A549 (cell line): ENCODE measurements around the gene CPSF4. TPM values are rescaled to one million over a fixed set of nuclear protein-coding genes. Genes with fewer than 3 reads are reported as not detected.
A peak's percentile ranks its signal among the peaks of the same experiment; 100 is the strongest.

Source experiments
- ATAC-seq, 2 experiments: fragments of 200-7000 bp in 1 of 2; fragments of >200 bp in 1 of 2; cut with Nextera tagmentation in 1 of 2; cut with Tn5 transposase in 1 of 2; 3 replicates each; pipeline versions ENCODE4 v1.8.0 to v1.9.1; 2018 to 2020; ENCODE audit warnings: mild to moderate bottlenecking in 1 of 2, moderate library complexity in 1 of 2
- CTCF ChIA-PET: fragments of 300-600 bp; sonication (Branson Sonifier 250); formaldehyde crosslinking; extraction: SDS; loops from one replicate; lab custom pipeline; 2021; ENCODE audit warnings: antibody characterized with exemption, inconsistent platforms; lab: Yijun Ruan, JAX
- POLR2A ChIA-PET: fragments of 350-600 bp; formaldehyde crosslinking; extraction: SDS; loops from one replicate; lab custom pipeline; 2021; ENCODE audit warnings: antibody characterized with exemption, inconsistent platforms; lab: Yijun Ruan, JAX
- DNase-seq, 2 experiments: peaks; one replicate each; pipeline versions ENCODE4 v3.0.0 to v3.0.0-alpha.2; 2011 to 2016; ENCODE audit warnings: low read depth in 1 of 2, low spot score in 1 of 2
- FAIRE-seq: peaks from 2 replicates; lab custom pipeline; 2011; peaks lifted over from hg19 to GRCh38; lab: Jason Lieb, UNC
- H3K27ac ChIP-seq, 2 experiments: fragments of >200 bp; sonication (Bioruptor Twin); formaldehyde crosslinking; 3 replicates each; pipeline ENCODE4 v1.5.1; 2016 to 2017
- H3K4me1 ChIP-seq: fragments of >200 bp; sonication (Bioruptor Twin); formaldehyde crosslinking; 3 replicates; pipeline ENCODE4 v1.6.1; 2016
- H3K4me2 ChIP-seq: fragments of >200 bp; sonication (Bioruptor Twin); formaldehyde crosslinking; 3 replicates; pipeline ENCODE4 v1.6.1; 2016
- H3K4me3 ChIP-seq: fragments of >200 bp; sonication (Bioruptor Twin); formaldehyde crosslinking; 3 replicates; pipeline ENCODE4 v1.5.1; 2016
- H3K9me3 ChIP-seq: fragments of >200 bp; sonication (Bioruptor Twin); formaldehyde crosslinking; 3 replicates; pipeline ENCODE4 v1.6.1; 2016
- BCL3 ChIP-seq: fragments of >200 bp; sonication (Bioruptor Twin); formaldehyde crosslinking; IDR thresholded peaks from 3 replicates; pipeline ENCODE4 v1.6.1; 2016
- CHD2 ChIP-seq: fragments of 150-350 bp; IDR thresholded peaks from 2 replicates; pipeline ENCODE4 v1.6.1; 2014; ENCODE audit warnings: low read length; ENCODE audit not compliant: partially characterized antibody
- PHF8 ChIP-seq: fragments of 200-600 bp; sonication (generic); IDR thresholded peaks from 2 replicates; pipeline ENCODE4 v1.6.1; 2016; ENCODE audit warnings: low read depth, mild to moderate bottlenecking, antibody characterized with exemption, moderate library complexity, borderline replicate concordance
- RNF2 ChIP-seq: fragments of 200-600 bp; sonication (generic); IDR thresholded peaks from 2 replicates; pipeline ENCODE4 v1.6.1; 2016; ENCODE audit warnings: low read depth, mild to moderate bottlenecking, antibody characterized with exemption, moderate library complexity, borderline replicate concordance
- WGBS: methylation state at CpG from one replicate; pipeline ENCODE4 v1.1.6; 2017; ENCODE audit errors: missing lambda C conversion rate; 5-methylcytosine and 5-hydroxymethylcytosine counted together
- polyA plus RNA-seq, 4 experiments: library from polyadenylated mRNA; depleted of rRNA in 3 of 4; stranded (reverse); fragments of >200 nt; fragmentation: RNase III in 1 of 4; extraction: RNeasy Plus Mini Kit Qiagen cat#74134 plus additional on column Dnase treatment in 1 of 4; gene quantifications; 2 replicates in 3 of 4; 3 replicates in 1 of 4; pipeline ENCODE4 v1.2.3, GENCODE V29; 2011 to 2017

CPSF4 gene
- polyA plus RNA-seq, 2 of the 4 experiments (the other 2 are of a cell fraction) = 28.7 to 35.6 TPM

DNA sequence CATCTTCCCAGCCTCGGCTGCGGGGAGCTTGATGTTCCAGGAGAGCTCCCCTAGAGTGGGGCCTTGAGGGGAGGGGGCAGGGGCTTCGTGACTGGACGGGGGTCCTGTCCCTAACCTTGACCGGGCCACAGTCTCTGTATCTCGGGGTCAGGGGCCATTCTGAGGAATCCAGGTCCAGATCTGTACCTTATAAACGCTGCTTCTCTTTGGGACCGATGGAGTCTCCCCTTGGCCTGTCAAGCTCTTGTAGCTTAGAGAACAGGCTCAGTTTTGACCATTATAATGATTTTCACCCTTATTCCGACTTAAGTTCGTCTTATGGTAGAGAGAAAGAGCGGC is 66.5 kb downstream of the CPSF4 start:
- WGBS = 12% methylated on average over 8 of the region's 11 CpGs

More for the DNA sequence above, 66.5 kb downstream of the CPSF4 start:
- ATAC-seq = peak; percentile 27 to 37
- H3K27ac ChIP-seq = peak overlapping the region; percentile 94 to 97
- POLR2A ChIA-PET = interaction anchor here (0.6 to 3.2 kb wide), 8 partner anchors 10 to 414 kb away, joined by 3 to 23 read pairs (median 11); partner anchors contain the start of genes FAM200A, TRIM4, ZNF655 and ZSCAN25
- peaks cover 16% of the 10 kb centered on the region; the same call in 2 of the 3 replicates for H3K4me1 ChIP-seq
- CTCF ChIA-PET = interaction anchor here (1.2 kb wide), 2 partner anchors 97 to 489 kb away, joined by 3 read pairs; partner anchors contain the start of genes BUD31 and PDAP1
- no peak for FAIRE-seq
- no peaks in the 10 kb centered on the region for H3K9me3 ChIP-seq
- TF ChIP-seq CHD2 = no peak
- peak; percentile 84; the same call in 1 of the 2 replicates for TF ChIP-seq PHF8
- TF ChIP-seq RNF2 = no peak
- no peak; the same call in 2 of the 3 replicates for TF ChIP-seq BCL3
- no peak for DNase-seq
- H3K4me3 ChIP-seq = peak overlapping the region; percentile 95
- H3K4me2 ChIP-seq = peak overlapping the region; percentile 86

Other genes starting within 250 kb of the CPSF4 start
- 0.48 and 0.53 TPM in 2 replicates for gene KPNA7, start 230.8 kb upstream of the CPSF4 start, polyA plus RNA-seq (2011; rRNA removed)
- 0.28 to 0.53 TPM (median 0.41 TPM) in 3 replicates for gene KPNA7, start 230.8 kb upstream of the CPSF4 start, polyA plus RNA-seq (2017; fragmentation: RNase III; extraction: RNeasy Plus Mini Kit Qiagen cat#74134 plus additional on column Dnase treatment)
- 0.28 and 0.29 TPM in 2 replicates for gene MYH16, start 166.1 kb upstream of the CPSF4 start, polyA plus RNA-seq (2011; rRNA removed)
- 0.21 to 0.32 TPM (median 0.31 TPM) in 3 replicates for gene MYH16, start 166.1 kb upstream of the CPSF4 start, polyA plus RNA-seq (2017; fragmentation: RNase III; extraction: RNeasy Plus Mini Kit Qiagen cat#74134 plus additional on column Dnase treatment)
- 120 TPM in 2 replicates for gene ARPC1A, start 113.0 kb upstream of the CPSF4 start, polyA plus RNA-seq (2011; rRNA removed)
- 116 to 127 TPM (median 121 TPM) in 3 replicates for gene ARPC1A, start 113.0 kb upstream of the CPSF4 start, polyA plus RNA-seq (2017; fragmentation: RNase III; extraction: RNeasy Plus Mini Kit Qiagen cat#74134 plus additional on column Dnase treatment)
- 141 and 197 TPM in 2 replicates for gene ARPC1B, start 64.2 kb upstream of the CPSF4 start, polyA plus RNA-seq (2011; rRNA removed)
- gene ARPC1B, start 64.2 kb upstream of the CPSF4 start, polyA plus RNA-seq (2017; fragmentation: RNase III; extraction: RNeasy Plus Mini Kit Qiagen cat#74134 plus additional on column Dnase treatment) = 272 to 302 TPM (median 294 TPM) in 3 replicates
- 42.4 and 81.8 TPM in 2 replicates for gene PDAP1, start 30.3 kb upstream of the CPSF4 start, polyA plus RNA-seq (2011; rRNA removed)
- gene PDAP1, start 30.3 kb upstream of the CPSF4 start, polyA plus RNA-seq (2017; fragmentation: RNase III; extraction: RNeasy Plus Mini Kit Qiagen cat#74134 plus additional on column Dnase treatment) = 334 to 347 TPM (median 343 TPM) in 3 replicates
- 81.7 and 96.5 TPM in 2 replicates for gene BUD31, start 30.0 kb upstream of the CPSF4 start, polyA plus RNA-seq (2011; rRNA removed)
- 97.0 to 105 TPM (median 105 TPM) in 3 replicates for gene BUD31, start 30.0 kb upstream of the CPSF4 start, polyA plus RNA-seq (2017; fragmentation: RNase III; extraction: RNeasy Plus Mini Kit Qiagen cat#74134 plus additional on column Dnase treatment)
- gene PTCD1, start 145 bp upstream of the CPSF4 start, polyA plus RNA-seq (2011; rRNA removed) = 3.9 and 5.1 TPM in 2 replicates
- gene PTCD1, start 145 bp upstream of the CPSF4 start, polyA plus RNA-seq (2017; fragmentation: RNase III; extraction: RNeasy Plus Mini Kit Qiagen cat#74134 plus additional on column Dnase treatment) = 5.4 to 6.3 TPM (median 5.5 TPM) in 3 replicates
- 632 and 723 TPM in 2 replicates for gene ATP5MF, start 27.2 kb downstream of the CPSF4 start, polyA plus RNA-seq (2011; rRNA removed)
- 1,491 to 1,707 TPM (median 1,548 TPM) in 3 replicates for gene ATP5MF, start 27.2 kb downstream of the CPSF4 start, polyA plus RNA-seq (2017; fragmentation: RNase III; extraction: RNeasy Plus Mini Kit Qiagen cat#74134 plus additional on column Dnase treatment)
- 11.6 and 12.6 TPM in 2 replicates for gene ZNF789, start 33.9 kb downstream of the CPSF4 start, polyA plus RNA-seq (2011; rRNA removed)
- gene ZNF789, start 33.9 kb downstream of the CPSF4 start, polyA plus RNA-seq (2017; fragmentation: RNase III; extraction: RNeasy Plus Mini Kit Qiagen cat#74134 plus additional on column Dnase treatment) = 7.5 to 8.8 TPM (median 7.7 TPM) in 3 replicates
- gene ZNF394, start 61.3 kb downstream of the CPSF4 start, polyA plus RNA-seq (2011; rRNA removed) = 12.8 and 13.9 TPM in 2 replicates
- 12.2 to 14.9 TPM (median 13.6 TPM) in 3 replicates for gene ZNF394, start 61.3 kb downstream of the CPSF4 start, polyA plus RNA-seq (2017; fragmentation: RNase III; extraction: RNeasy Plus Mini Kit Qiagen cat#74134 plus additional on column Dnase treatment)
- gene ZKSCAN5, start 65.7 kb downstream of the CPSF4 start, polyA plus RNA-seq (2011; rRNA removed) = 14.1 and 15.7 TPM in 2 replicates
- gene ZKSCAN5, start 65.7 kb downstream of the CPSF4 start, polyA plus RNA-seq (2017; fragmentation: RNase III; extraction: RNeasy Plus Mini Kit Qiagen cat#74134 plus additional on column Dnase treatment) = 7.2 to 8.3 TPM (median 8.2 TPM) in 3 replicates
- 7.5 and 9.8 TPM in 2 replicates for gene FAM200A, start 113.2 kb downstream of the CPSF4 start, polyA plus RNA-seq (2011; rRNA removed)
- gene FAM200A, start 113.2 kb downstream of the CPSF4 start, polyA plus RNA-seq (2017; fragmentation: RNase III; extraction: RNeasy Plus Mini Kit Qiagen cat#74134 plus additional on column Dnase treatment) = 5.3 to 6.1 TPM (median 5.9 TPM) in 3 replicates
- 78.4 and 85.1 TPM in 2 replicates for gene ZNF655, start 119.7 kb downstream of the CPSF4 start, polyA plus RNA-seq (2011; rRNA removed)
- 56.1 to 67.8 TPM (median 56.5 TPM) in 3 replicates for gene ZNF655, start 119.7 kb downstream of the CPSF4 start, polyA plus RNA-seq (2017; fragmentation: RNase III; extraction: RNeasy Plus Mini Kit Qiagen cat#74134 plus additional on column Dnase treatment)
- 5.4 and 7.7 TPM in 2 replicates for gene TMEM225B, start 159.3 kb downstream of the CPSF4 start, polyA plus RNA-seq (2011; rRNA removed)
- 0.59 to 0.70 TPM (median 0.59 TPM) in 3 replicates for gene TMEM225B, start 159.3 kb downstream of the CPSF4 start, polyA plus RNA-seq (2017; fragmentation: RNase III; extraction: RNeasy Plus Mini Kit Qiagen cat#74134 plus additional on column Dnase treatment)
- 9.3 and 10.1 TPM in 2 replicates for gene ZSCAN25, start 178.0 kb downstream of the CPSF4 start, polyA plus RNA-seq (2011; rRNA removed)
- 6.3 to 7.5 TPM (median 6.4 TPM) in 3 replicates for gene ZSCAN25, start 178.0 kb downstream of the CPSF4 start, polyA plus RNA-seq (2017; fragmentation: RNase III; extraction: RNeasy Plus Mini Kit Qiagen cat#74134 plus additional on column Dnase treatment)
- 9.7 and 12.2 TPM in 2 replicates for gene CYP3A5, start 241.1 kb downstream of the CPSF4 start, polyA plus RNA-seq (2011; rRNA removed)
- 2.2 to 2.3 TPM (median 2.3 TPM) in 3 replicates for gene CYP3A5, start 241.1 kb downstream of the CPSF4 start, polyA plus RNA-seq (2017; fragmentation: RNase III; extraction: RNeasy Plus Mini Kit Qiagen cat#74134 plus additional on column Dnase treatment)